ENCODE data around the gene STK32C.

- TF ChIP-seq POLR2A (IDR thresholded peaks at IDR 0.05; ENCODE audit: low read depth) (no peak), CTCF (IDR thresholded peaks at IDR 0.05) (no peak), EP300 (IDR thresholded peaks at IDR 0.05) (no peak)
These were observed 104.3 kb downstream of the STK32C start for GRCh38 chr10:132203256-132204077.

All from esophagus muscularis mucosa (tissue), 4 donors.